A673 (cell line): ENCODE data around the gene LSR.

Experiments
- EZH2 ChIP-seq: fragments of 200-600 bp; sonication (generic); IDR thresholded peaks from 2 replicates; pipeline ENCODE4 v1.6.1; 2017; ENCODE audit warnings: borderline replicate concordance, low read depth, mild to moderate bottlenecking, mixed read lengths, antibody characterized with exemption, low read length; ENCODE audit not compliant: poor library complexity, severe bottlenecking
- TF ChIP-seq, protein P1 (sequence below): fragments of 300-800, 200-600 bp; sonication (generic); conservative IDR thresholded peaks from 2 replicates; pipeline ENCODE4 v1.5.1; 2017; ENCODE audit warnings: low read depth, mild to moderate bottlenecking, antibody characterized with exemption, low read length, moderate library complexity, mixed read lengths

DNA sequence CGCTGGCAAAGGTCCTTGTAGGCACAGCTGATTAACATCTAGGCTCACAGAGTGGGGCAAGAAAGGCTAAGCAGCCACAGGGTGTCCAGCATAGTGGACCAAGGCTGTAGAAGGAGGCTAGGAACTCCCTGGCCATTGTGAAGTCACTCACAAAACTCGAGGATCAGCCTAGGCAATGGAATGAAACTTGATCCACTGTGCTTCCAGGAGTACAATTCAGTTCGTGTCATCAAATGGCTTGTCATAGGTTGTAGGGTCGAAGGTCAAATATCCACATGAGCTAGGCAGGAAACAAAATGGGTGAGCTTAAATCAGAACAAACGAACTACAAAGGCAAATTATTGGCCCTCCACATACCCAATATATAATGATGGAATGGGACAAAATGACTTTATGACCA, 15.9 kb upstream of the LSR start:
- TF ChIP-seq EZH2 = no peak
- TF ChIP-seq, protein P1, sequence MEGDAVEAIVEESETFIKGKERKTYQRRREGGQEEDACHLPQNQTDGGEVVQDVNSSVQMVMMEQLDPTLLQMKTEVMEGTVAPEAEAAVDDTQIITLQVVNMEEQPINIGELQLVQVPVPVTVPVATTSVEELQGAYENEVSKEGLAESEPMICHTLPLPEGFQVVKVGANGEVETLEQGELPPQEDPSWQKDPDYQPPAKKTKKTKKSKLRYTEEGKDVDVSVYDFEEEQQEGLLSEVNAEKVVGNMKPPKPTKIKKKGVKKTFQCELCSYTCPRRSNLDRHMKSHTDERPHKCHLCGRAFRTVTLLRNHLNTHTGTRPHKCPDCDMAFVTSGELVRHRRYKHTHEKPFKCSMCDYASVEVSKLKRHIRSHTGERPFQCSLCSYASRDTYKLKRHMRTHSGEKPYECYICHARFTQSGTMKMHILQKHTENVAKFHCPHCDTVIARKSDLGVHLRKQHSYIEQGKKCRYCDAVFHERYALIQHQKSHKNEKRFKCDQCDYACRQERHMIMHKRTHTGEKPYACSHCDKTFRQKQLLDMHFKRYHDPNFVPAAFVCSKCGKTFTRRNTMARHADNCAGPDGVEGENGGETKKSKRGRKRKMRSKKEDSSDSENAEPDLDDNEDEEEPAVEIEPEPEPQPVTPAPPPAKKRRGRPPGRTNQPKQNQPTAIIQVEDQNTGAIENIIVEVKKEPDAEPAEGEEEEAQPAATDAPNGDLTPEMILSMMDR = no peak
